Posterior vena cava (tissue), 2 donors: ENCODE data around the gene STX3. TPM values are rescaled to one million over a fixed set of nuclear protein-coding genes. Genes with fewer than 3 reads are reported as not detected.
"Not testable (repeated sequence)": the region's sequence is repeated elsewhere in the genome, so short reads cannot be mapped to it uniquely, and the experiment has no call there.

Experiments
- DNase-seq: peaks from one replicate; pipeline ENCODE4 v3.0.0-alpha.2; 2020; ENCODE audit warnings: low spot score
- intact Hi-C, 2 donors: fragments of 100-400 bp; cut with DNase I; formaldehyde crosslinking; loops; one replicate each; pipeline versions ENCODE4 v1.14.1 to v1.14.2; 2022 to 2023
- total RNA-seq, 2 donors: library from RNA; stranded (reverse); fragmentation: NEBNext Ultra II Directional; extraction: Animal tissue kit (Norgen Biotek cat#: 25700); gene quantifications; one replicate each; pipeline ENCODE4 v1.2.1, GENCODE V29; 2021
- donor health status: DM: yes; HTN: yes; CAD: no.
- donor health status: DM: yes; HTN: yes; CAD: no.

STX3 gene
- total RNA-seq, 2 donors from 2014 or later, result 13.5 to 19.6 TPM

DNA sequence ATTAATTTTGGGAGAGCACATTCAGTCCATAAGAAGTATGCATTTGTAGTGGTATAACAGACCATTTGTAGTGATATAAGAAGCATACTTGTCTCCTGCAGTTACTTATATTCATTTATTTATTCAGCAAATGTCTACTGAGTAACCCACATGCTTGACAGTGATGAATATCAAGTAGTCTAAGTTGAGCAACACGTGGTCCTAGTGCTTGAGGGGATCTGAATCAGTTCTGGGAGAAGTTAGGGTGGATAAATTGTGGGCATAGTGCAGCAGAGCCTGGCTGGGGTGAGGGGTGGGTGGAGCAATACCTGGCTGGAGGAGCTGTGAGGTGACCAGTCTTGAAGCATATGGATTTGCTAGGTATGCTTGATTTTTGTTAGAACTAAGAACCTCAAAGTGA, 24.3 kb downstream of the STX3 start:
- DNase-seq, result no peak
- intact Hi-C loops, result no loop called here

- intact Hi-C loops, result no loop called here
- DNase-seq, result no peak
Observed at GRCh38 chr11:59782080-59782479, 26.9 kb downstream of the STX3 start.

- intact Hi-C loops, result no loop called here
Observed at GRCh38 chr11:59783632-59784090, 28.5 kb downstream of the STX3 start.

DNA sequence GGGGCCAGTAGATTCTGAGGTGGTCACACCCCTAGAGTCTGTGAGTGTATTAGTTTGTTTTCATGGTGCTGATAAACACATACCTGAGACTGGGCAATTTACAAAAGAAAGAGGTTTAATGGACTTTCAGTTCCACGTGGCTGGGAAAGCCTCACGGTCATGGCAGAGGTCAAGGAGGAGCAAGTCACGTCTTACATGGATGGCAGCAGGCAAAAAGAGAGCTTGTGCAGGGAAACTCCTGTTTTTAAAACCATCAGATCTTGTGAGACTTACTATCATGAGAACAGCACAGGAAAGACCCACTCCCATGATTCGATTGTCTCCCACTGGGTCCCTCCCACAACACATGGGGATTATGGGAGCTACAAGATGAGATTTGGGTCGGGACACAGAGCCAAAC, 29.3 kb downstream of the STX3 start:
- intact Hi-C loops, DNase-seq: not testable (repeated sequence)

More at GRCh38 chr11:59783632-59784090, 28.5 kb downstream of the STX3 start:
- no peak for DNase-seq

GRCh38 chr11:59785818-59786217, 30.6 kb downstream of the STX3 start:
- DNase-seq, result no peak
- intact Hi-C loops, result no loop called here

DNA sequence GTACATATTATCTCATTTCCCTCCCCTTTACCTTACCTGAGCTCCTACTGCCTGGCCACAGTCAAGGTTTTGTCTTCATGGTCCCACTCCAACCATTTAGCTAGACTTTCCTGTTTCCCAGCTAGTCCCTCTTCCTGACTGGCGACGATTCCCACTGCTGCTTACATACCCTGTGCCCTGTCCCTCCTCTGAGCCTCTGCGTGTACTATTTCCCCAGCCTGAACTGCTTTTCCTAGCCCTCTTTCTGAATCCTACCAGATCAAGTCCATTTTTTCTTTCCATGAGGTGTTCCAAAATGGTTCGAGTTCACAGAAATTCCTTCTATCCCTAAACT, 32.0 kb downstream of the STX3 start:
- DNase-seq, result no peak
- intact Hi-C loops, result no loop called here

GRCh38 chr11:59787816-59788215, 32.6 kb downstream of the STX3 start:
- intact Hi-C loops, result no loop called here
- DNase-seq, result no peak

GRCh38 chr11:59791639-59792038, 36.5 kb downstream of the STX3 start:
- DNase-seq, result no peak
- intact Hi-C loops, result no loop called here

GRCh38 chr11:59792507-59792906, 37.3 kb downstream of the STX3 start:
- no peak for DNase-seq
- intact Hi-C loops, result no loop called here

GRCh38 chr11:59794417-59794816, 39.2 kb downstream of the STX3 start:
- DNase-seq, result no peak
- intact Hi-C loops, result no loop called here

DNA sequence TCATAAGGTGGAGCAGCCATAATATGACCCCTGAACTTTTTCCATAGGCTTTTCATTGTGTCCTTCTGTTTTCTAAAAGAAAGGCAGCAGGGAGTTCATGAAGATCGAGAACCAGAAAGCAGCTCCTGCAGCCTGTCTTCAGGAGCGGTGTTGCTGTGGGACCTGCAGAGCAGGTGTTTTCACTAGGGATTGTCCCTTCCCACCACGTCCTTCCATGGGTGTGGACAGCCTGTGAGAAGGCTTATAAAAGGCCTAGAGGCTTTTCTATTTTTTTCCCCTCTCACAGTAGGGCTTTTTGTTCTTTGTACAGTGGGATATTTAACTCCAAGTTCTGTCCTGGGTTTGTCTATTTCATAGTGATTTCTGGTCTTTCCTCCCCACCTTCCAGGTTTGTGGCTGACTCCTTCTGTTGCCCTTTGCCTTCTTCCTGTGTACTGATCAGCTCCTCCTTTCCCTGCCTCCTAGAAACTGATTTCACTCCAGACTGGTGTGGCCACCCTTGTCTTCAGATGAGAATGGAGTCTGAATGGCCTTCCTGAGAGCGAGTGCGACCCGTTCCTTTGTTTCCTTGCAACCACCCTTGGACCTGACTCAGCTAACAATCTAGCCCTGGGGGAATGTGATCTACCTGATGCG, 45.3 kb downstream of the STX3 start:
- intact Hi-C loops, result loop anchor here in 1 of 2 donors (5.0 kb wide), 1 partner anchor 48 kb away; no protein-coding TSS in a partner anchor
- no peak for DNase-seq

- intact Hi-C loops, result loop anchor here in 1 of 2 donors (5.0 kb wide), 1 partner anchor 49 kb away; no protein-coding TSS in a partner anchor
- DNase-seq, result no peak
Observed at GRCh38 chr11:59801160-59801706, 46.1 kb downstream of the STX3 start.

DNA sequence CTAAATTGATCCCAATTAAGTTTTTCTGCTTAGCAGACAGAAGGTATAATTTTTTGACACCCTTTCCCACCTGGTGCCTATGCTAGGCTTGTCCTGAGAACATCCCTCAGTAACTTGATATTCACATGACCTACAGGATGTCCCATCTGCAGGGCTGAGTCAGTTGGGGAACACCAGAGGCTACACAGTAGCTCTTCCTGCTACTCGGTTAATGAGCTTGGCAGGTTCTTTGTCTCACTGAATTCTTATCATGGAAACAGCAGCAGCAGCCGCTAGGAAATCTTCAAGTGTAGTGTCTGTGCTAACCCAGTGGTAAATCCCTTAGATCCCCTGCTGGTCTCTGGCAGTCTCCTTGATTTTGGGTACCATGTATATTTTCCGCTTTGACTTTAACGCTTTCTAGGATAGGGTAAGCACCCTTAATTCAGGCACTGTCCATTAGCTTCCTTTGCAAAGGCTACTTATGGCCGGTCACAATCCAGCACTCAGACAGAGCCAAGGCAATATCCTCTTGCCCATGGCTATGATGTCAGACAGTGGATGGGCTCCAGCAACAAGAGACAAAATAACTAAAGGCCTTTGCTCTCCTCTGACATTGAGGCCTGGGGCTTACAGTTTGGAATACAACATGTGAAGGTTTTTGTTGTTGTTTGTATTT, 46.9 kb downstream of the STX3 start:
- intact Hi-C loops, result loop anchor here in 1 of 2 donors (5.0 kb wide), 1 partner anchor 50 kb away; no protein-coding TSS in a partner anchor
- no peak for DNase-seq

DNA sequence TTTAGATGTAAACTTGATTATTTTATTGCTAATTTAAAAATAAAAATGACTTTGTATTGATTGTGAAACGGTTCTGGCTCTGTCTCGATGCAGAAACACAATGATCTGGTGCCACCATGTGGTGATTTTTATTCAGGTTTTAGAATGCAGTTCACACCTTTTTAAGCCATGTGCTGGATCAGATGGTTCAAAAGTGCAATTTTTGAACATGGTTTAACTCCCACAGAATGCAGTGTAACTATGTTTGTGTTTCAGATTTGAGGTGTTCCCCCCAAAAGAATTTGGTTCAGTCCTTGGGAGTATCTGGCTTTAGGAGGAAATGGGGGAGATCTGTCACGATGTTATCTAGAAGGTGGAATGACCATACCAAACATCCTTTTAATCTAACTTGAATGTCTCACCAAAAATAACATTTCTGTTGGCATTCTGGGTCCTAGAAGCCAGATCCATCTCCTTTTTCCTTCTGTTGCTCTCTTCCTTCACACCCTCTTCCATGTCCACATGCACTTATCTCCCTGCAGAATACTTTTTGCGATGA, 47.5 kb downstream of the STX3 start:
- no peak for DNase-seq
- intact Hi-C loops, result loop anchor here in 1 of 2 donors (5.0 kb wide), 1 partner anchor 50 kb away; no protein-coding TSS in a partner anchor

DNA sequence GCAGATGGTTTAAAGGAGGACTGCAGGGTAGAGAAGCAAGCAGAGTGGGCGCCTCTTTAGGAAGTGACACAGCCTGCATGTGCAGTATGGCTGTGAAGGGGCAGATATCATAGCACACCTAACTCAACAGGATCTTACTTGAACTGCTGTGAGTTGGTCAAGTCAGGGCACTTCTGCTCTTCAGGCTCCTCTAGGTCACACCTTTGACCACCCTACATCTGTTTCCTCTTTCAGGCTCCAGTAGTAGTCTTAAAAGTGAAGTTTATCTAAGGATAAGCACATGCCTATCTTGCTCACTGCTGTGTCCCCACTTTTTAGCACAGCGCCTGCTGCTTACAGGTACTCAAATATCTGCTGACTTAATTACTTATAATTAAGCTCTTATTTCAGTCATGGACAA, 48.9 kb downstream of the STX3 start:
- intact Hi-C loops, result loop anchor here (2.0 to 5.0 kb wide), 2 partner anchors 49 to 52 kb away; partner anchors contain the start of gene STX3 (in 1 of the 2)

DNA sequence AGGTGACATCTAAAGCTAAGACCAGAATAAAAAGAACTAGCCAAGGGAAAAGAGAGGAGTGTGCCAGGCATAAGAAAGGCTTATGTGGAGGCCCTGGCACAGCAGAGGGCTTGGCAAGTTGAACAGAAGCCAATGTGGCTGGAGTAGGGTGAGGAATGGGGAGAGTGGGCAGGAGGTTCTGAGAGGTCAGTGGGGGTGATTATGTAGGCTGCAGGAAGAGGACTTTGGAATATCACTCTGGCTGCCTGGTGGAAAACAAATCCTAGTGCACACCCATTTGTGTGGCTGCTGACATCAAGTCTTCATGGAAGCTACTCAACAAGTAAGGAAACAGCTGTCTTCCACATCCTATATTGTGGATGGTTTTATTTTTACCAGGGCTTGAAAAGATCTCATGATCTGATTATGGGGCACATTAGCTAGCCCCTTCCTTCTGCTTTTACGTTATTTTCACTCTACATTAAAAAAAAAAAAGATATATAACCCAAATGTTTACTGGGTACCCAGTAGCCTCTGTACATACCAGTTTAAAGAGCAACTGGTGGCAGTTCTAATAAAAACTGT, 52.0 kb downstream of the STX3 start:
- intact Hi-C loops, result no loop called here
- DNase-seq, result no peak

More for the DNA sequence above, 48.9 kb downstream of the STX3 start:
- no peak for DNase-seq

GRCh38 chr11:59810189-59810910, 55.2 kb downstream of the STX3 start, which contains the start of gene MRPL16:
Gene MRPL16 (minus strand): TSS chr11:59810778. CDS start chr11:59810658, 120 bp downstream.
- intact Hi-C loops, result no loop called here
- DNase-seq, result peak; percentile 97

DNA sequence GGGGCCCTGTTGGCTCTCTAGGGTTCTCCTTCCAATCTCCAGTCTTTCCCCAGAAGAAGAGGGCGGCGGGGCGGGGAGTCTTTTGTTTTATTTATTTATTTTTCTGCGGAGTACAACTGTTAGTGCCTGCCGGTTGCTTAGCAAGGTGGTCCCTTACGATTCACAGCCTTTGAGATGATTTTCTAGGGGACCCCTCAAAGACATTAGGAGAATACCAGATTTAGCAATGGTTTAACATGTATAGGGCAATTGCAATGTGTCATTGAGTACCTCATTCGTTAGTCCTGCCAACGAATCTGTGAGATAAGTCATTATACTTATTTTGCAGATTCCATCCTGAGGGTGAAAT, 55.7 kb downstream of the STX3 start:
- DNase-seq, result no peak
- intact Hi-C loops, result no loop called here

GRCh38 chr11:59812220-59812619, 57.0 kb downstream of the STX3 start:
- intact Hi-C loops, result no loop called here

More at GRCh38 chr11:59812220-59812619, 57.0 kb downstream of the STX3 start:
- no peak for DNase-seq
